ENCODE results near the gene LDB3.
"Not testable (repeated sequence)": the region's sequence is repeated elsewhere in the genome, so short reads cannot be mapped to it uniquely, and the experiment has no call there.

Gene LDB3

GRCh38 chr10:86730227-86730626 is 61.9 kb downstream of the LDB3 start:
- DNase-seq (ENCODE audit: low spot score), result no peak

DNA sequence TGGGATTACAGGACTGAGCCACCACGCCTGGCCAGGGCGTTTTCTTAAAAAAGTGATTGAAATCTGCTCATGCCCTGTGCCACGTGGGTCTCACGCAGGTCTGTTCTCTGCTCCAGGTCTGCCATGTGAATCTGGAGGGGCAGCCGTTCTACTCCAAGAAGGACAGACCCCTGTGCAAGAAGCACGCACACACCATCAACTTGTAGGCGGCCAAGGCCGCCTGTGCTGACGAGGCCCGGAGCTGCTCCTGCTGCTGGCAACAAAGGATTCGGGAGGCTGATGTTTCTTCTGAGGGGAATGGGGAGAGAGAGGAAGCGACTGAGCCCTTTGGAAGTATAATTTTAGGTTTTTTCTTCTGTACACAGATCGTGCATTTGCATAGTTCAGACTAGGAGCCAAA is 64.5 kb downstream of the LDB3 start:
- DNase-seq (ENCODE audit: low spot score), result no peak

GRCh38 chr10:86733260-86733671 is 65.0 kb downstream of the LDB3 start:
- peak; percentile 25 for DNase-seq (ENCODE audit: low spot score)

GRCh38 chr10:86734207-86734988 is 66.1 kb downstream of the LDB3 start:
- DNase-seq (ENCODE audit: low spot score), result no peak

DNA sequence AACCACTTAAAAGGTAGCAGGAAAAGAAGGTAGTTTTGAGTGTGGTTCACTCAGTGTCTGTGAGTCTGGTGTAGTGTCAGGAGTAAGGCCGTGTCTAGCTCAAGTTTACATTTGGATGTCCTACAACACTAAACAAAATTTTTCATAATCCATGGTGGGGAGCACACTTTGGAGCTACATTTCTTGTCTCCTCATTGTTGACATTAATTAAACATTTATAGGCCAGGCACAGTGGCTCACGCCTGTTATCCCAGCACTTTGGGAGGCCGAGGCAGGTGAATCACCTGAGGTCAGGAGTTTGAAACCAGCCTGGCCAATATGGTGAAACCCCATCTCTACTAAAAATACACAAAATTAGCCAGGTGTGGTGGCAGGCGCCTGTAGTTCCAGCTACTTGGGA is 67.0 kb downstream of the LDB3 start:
- DNase-seq (ENCODE audit: low spot score), result not testable (repeated sequence)

DNA sequence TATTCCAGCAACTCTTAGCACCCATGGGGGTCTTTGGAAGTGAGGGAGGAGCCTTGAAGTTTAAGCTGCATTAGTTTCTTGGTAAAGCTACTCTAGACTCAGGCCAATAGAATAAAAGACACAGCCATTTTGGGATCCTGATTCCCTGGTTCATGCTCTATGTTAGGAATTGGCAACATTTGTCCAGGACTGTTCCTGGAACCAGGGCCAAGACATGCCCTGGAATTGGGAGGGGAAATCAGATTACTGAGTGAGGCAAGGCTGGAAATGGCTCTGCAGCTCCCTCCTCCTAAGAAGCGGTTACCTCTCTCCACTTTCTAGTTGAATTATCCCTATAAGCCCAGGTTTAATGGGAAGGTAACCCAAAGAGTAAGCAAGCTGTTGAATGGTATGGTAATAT is 73.9 kb downstream of the LDB3 start:
- no peak for DNase-seq (ENCODE audit: low spot score)

DNA sequence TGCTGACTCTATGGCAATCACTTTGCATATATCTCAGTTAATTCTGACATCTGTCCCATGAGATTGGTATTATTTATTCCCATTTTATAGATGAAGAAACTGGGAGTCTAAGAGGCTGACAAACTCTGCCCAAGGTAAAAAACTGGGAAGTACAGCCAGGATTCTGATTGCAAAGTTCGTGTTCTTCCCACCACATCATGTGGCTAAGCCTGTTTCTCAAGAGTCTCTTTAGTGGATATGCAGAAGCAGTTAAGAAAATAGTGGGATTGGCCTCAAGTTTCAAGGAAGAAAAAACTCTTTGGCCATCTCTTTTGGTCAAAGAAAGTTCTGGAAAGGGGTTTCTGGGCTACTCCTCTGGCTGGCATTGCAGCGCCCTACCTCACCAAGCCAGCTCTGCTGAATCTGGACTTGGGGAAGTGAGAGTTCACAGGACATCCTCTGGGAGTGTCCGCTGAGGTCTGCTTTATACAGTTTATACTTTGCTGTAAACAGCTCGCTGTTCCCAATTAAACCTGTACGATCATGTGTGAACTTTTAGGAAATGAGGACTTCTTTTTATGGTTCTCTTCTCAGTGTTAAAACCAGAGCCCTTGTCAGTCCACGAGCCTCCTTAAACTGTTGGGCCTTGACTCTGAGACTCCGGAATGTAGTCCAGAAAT is 75.9 kb downstream of the LDB3 start:
- DNase-seq (ENCODE audit: low spot score), result no peak

DNA sequence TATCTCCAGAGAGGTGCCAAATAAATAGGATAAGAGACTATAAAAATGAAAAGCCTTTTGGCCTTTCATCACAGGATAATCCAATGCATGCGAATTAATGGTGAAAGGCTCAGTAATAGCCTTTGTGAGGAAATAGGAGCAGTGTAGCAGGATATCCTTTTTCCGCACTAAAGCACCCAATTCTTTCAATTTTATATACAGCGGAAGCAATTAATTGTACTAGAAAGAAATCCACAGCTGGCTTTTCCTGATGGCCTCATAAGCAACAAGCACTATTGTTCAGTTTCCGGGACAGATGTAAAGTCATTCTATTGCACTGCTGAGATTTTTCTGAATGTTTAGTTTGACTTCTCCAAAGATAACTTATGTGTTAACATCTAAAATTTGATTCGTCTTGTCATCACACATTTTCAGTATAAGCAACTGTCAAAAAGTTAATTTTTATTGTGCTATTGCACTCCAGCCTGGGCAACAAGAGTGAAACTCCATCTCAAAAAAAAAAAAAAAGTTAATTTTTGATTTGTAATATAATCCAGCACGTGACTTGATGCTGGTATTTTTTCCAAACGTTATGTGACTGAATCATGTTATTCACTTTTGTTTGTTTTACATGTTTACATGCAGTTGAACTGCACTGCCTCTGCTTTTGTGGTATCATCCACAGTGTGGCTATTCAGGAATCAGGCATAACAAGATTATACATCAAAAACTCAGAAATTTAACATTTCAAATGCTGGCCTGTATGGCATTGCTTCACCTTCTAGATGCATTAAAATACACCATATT is 79.7 kb downstream of the LDB3 start:
- DNase-seq (ENCODE audit: low spot score), result no peak

DNA sequence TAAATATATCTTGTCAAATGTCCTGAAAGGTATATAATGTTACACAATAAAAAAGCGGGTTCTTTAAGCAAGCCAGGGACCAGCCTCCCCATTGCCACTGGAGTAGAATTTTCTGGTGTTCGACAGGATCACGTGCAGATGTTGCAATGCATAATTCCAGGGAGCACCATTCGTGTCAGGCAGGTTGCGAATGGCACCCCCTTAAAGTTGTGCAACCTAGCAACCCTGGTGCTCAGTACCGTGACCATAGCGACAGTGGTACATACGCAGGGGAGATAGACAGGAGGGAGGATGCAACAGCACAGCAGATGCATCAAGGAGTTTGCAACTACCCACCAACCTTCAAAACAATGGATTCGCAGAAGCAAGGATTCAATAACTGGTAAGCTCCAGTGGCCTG is 81.5 kb downstream of the LDB3 start:
- no peak for DNase-seq (ENCODE audit: low spot score)

GRCh38 chr10:86751477-86751876 is 83.2 kb downstream of the LDB3 start:
- no peak for DNase-seq (ENCODE audit: low spot score)

DNA sequence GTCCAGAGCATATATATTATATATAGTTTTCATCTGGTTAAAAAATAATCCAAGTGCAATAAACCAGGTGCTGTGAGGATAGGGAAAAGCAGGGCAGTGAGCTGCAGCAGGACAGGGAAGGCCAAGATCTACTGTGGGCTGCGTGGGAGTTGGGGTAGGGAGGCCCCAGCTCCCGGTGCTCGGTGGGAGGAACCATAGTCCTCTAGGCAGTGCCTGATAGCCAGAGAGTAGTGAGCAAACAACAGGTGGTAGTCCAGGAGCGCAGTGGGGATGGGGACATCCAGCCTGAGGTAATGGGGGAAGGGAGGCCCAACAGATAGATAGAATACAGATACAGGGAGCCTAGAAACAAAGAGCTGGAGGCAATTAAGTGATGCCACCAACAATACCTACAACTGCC is 84.0 kb downstream of the LDB3 start:
- no peak for DNase-seq (ENCODE audit: low spot score)

- DNase-seq (ENCODE audit: low spot score), result no peak
Observed at GRCh38 chr10:86753051-86753450, 84.7 kb downstream of the LDB3 start.

DNA sequence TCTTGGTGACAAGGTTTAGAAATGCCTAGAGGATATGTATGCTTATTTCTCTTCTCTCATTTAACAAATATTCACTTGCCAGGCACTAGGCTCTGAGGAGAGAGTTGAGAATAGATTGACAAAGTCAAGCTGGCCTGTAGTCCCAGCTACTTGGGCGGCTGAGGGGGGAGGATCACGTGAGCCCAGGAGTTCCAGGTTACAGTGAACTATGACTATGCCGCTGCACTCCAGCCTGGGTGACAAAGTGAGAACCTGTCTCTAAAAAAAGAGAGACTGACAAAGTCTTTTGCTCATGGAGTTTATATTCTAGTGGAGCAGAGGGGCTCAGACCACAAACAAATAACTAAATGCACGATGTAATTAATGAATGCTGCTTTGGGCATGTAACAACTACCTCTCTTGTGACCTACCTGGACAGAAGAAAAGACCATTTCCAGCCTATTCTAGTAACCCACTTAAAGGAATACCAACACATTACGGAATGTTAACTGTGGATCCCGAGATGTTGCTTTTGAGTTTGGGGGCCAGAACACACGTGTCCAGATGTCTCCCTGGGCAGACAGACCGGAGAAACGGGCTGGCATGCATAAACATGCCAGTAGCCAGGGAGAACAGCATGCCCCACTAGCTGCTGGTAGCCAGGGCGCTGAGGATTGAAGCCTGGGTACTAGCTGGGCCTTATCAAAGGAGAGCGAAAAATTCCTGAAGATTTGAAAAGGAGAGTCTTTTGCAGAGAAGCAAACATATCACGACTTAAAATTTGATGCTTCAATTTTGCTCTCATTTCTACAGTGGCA is 85.5 kb downstream of the LDB3 start:
- no peak for DNase-seq (ENCODE audit: low spot score)

DNA sequence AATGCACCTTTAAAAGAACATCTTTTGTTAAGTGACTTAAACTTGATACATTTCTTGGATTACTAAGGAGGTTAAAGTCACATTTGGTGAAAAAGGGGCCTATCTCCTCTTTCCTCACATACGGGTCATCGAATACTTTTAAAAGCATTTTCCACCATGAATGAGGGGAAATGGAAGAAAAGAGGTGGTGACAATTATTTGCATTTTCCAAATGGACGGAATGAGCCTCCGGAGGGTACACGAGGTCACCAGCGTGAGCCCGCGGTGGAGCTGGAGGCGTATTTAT is 87.1 kb downstream of the LDB3 start:
- no peak for DNase-seq (ENCODE audit: low spot score)

DNA sequence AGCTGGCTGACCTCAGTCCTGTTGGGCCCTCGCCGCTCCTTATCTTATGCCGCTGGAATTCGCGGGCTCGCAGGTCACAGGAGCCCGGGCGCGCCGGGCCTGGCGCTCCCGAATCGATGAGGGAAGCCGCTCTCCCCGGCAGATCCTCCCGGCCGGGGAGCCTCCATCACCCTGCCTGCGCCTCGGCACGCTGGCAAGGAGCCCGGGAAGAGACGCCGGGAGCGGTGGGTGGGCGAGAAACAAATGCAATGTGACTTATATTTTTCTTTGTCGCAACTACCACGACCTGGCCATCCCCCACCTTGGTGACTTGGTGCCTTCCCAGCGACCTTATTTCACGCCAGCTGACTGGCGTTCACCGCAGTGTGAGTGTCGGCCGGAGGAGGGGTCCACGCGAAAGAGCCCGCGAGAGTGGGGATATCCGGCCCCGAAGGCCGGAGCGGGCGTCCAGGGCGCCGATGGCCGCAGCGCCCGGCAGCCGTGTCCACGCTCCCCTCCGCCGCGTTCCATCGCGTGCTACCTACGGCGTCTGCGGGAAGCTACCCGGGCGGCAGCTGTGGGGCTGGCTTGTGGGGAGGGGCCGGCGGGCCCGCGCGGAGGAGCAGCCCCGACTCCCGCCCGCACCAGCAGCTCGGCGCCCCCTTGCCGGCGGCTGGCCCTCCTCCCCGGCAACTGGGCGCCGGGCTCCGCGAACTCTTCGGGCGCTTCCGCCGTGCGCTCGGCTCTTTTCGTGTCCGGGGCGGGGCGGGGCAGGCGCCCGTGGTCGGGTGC is 87.6 kb downstream of the LDB3 start:
- DNase-seq (ENCODE audit: low spot score), result peak; percentile 89

DNA sequence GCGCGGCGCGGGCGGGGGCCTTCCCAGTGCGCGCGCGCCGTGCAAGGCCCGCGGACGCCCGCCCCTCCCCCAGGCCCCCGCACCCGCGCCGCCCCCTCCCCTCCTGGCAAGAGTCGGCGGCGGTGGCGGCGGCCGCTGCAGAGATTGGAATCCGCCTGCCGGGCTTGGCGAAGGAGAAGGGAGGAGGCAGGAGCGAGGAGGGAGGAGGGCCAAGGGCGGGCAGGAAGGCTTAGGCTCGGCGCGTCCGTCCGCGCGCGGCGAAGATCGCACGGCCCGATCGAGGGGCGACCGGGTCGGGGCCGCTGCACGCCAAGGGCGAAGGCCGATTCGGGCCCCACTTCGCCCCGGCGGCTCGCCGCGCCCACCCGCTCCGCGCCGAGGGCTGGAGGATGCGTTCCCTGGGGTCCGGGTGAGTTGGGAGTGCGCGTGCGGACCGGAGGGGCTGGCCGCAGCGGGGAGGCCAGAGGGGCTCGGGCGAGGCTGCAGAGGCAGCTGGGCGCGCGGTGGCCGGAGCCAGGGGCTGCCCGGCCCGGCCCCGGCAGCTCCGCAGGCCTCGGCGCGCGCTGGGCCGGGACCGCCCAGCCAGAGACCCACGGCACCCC is 88.3 kb downstream of the LDB3 start, which contains the start of gene BMPR1A:
Gene BMPR1A, plus strand, starts transcription at position 109 of the 602 bp plus-strand sequence. CDS start 119,400 bp downstream, outside the sequence.
- DNase-seq (ENCODE audit: low spot score), result peak; percentile 100

DNA sequence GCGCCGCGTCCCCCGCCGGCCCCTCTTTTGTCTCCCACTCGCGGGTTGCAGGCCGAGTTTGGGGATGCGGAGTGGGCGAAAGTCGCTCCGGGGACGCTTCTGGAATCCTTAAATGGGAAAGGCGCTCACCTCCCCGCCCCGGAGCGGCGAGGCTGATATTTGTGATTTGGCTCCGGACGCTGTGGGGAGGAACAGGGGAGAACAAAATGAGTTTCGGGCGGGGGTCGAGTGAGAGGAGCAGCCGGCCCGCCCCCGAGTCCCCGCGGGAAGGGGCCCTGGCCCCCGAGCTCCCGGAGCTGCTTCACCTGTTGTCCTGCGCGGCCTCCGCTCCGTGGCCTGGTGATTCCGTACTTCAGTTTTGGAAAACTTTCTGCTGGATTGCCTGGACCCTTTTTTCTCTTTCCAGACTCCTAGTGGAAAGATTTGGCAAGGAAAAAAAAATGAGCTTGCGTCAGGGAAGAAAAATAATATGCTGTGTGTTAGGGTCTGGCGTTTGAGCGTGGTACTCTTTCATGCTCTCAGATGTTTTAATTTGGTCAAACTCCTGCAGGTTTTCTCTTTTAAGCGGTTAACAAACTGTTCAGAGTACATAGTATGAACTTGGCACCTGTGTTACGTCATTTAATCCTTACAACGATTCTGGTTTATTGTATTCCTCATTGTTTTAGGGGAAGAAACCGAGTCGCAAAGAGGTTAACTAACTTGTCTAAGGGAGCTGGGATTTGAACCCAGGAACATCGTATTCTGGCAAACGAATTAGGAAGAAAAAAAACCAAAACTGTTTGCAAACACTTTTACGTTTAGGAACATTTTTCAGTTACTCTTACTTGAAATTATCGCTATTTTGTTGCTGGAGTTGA is 89.0 kb downstream of the LDB3 start:
- DNase-seq (ENCODE audit: low spot score), result peak; percentile 40

DNA sequence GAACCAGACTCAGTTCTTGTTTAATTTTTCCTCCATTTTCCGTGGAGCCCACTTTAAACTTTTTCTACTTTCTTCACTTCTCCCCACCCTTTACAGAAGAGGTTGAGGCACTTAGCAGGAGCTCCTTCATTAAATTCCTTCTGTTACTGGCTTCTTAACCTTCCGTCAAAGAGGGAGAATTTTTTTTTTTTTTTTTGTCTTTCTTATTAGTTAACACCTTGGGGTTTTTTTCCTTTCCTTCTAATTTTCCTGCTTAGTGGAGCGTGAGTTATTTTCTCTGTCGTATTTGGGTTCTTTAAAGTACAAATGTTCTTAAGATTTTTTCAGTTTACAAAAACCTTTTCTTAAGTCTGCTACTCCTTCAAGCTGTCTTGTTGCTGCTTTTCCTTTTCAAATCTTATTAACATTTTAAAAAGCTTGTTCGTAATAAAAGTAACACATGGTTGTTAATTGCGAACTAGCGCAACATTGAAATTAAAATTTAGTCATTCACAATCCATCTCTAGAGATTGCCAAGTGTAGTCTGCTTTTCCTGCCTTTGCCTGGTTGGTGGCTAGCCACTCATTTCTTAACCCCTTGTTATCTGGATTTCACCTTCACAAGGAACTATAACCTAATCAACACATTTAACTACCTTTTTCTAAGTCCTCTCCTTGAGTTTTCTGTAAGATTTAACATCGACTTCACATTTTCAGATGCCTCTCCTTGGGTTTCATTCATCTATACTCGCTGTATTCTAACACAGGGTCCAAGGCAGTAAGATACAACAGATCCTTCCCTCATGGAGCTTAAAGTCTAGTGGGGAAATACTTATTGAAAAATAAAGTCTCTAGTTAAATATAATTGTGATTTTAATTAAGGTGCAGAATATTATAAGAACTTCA is 90.1 kb downstream of the LDB3 start:
- no peak for DNase-seq (ENCODE audit: low spot score)

- no peak for DNase-seq (ENCODE audit: low spot score)
Observed at GRCh38 chr10:86759073-86759672, 90.9 kb downstream of the LDB3 start.

Data from AG20443 (cell line).